Cardiac muscle cell (in vitro differentiated cells and primary cell): ENCODE measurements around the gene RETREG1. TPM values are rescaled to one million over a fixed set of nuclear protein-coding genes. Genes with fewer than 3 reads are reported as not detected.

Experiments
- DNase-seq, 2 donors: peaks; one replicate each; pipeline versions ENCODE4 v3.0.0 to v3.0.0-alpha.2; 2010 to 2017; ENCODE audit warnings: low read depth in 1 of 2, low spot score in 1 of 2
- H3K27ac ChIP-seq: fragments of 200-600 bp; sonication (generic); 2 replicates; pipeline ENCODE4 v1.5.1; 2016
- H3K27me3 ChIP-seq: fragments of 200-600 bp; sonication (generic); 2 replicates; pipeline ENCODE4 v1.6.0; 2016; ENCODE audit warnings: control low read depth
- H3K36me3 ChIP-seq: fragments of 200-600 bp; sonication (generic); 2 replicates; pipeline ENCODE4 v1.5.1; 2016; ENCODE audit warnings: control low read depth
- H3K4me1 ChIP-seq: fragments of 200-600 bp; sonication (generic); 2 replicates; pipeline ENCODE4 v1.8.1; 2017; ENCODE audit warnings: low read depth, mild to moderate bottlenecking, mixed run types
- H3K4me3 ChIP-seq: fragments of 200-600 bp; sonication (generic); 2 replicates; pipeline ENCODE4 v1.5.1; 2016; ENCODE audit warnings: mild to moderate bottlenecking
- H3K9me3 ChIP-seq: fragments of 200-600 bp; sonication (generic); 2 replicates; pipeline ENCODE4 v1.5.1; 2017; ENCODE audit warnings: low read depth, mild to moderate bottlenecking, control low read depth
- CTCF ChIP-seq: IDR thresholded peaks from 2 replicates; pipeline ENCODE4 v1.5.1; 2012; ENCODE audit warnings: low read depth, mild to moderate bottlenecking, low read length
- polyA plus RNA-seq: library from polyadenylated mRNA; unstranded; fragments of >200 nt; fragmentation: Nextera tagmentation; extraction: Ambion mirVana; gene quantifications from 2 replicates; pipeline ENCODE4 v1.2.1, GENCODE V29; 2016
- total RNA-seq: library from RNA; depleted of rRNA; stranded (reverse); fragments of >200 nt; gene quantifications from 2 replicates; pipeline ENCODE4 v1.2.3, GENCODE V29; 2016

RETREG1 gene
- total and polyA plus RNA-seq, 2 experiments from 2014 or later = 14.0 to 39.2 TPM

DNA sequence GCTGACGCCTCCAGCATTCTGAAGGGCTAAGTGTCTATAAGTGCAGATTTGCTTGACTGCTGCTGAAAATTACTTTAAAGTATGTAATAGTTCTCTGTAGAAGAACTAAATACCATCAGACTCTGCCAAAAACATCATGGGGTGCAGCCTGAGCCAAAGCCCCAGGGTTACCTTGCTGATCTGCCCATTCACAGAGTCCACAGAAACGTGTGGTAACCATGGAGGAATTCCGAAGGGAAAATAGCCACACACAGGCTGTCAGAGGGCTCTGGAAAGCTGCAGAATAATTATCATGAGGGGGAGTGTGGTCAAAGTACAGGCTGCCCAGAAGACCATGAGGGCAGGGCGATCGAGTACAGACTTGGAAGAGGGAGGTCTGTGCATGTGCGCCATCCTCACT lies 36.4 kb downstream of the RETREG1 start:
- DNase-seq = no peak
- H3K4me3 ChIP-seq = no peak overlapping the region
- H3K4me1 ChIP-seq = peaks cover 12% of the 10 kb centered on the region
- no peak overlapping the region for H3K27ac ChIP-seq
- H3K9me3 ChIP-seq = no peaks in the 10 kb centered on the region
- H3K27me3 ChIP-seq = no peaks in the 10 kb centered on the region
- no peaks in the 10 kb centered on the region for H3K36me3 ChIP-seq
- TF ChIP-seq CTCF = no peak

DNA sequence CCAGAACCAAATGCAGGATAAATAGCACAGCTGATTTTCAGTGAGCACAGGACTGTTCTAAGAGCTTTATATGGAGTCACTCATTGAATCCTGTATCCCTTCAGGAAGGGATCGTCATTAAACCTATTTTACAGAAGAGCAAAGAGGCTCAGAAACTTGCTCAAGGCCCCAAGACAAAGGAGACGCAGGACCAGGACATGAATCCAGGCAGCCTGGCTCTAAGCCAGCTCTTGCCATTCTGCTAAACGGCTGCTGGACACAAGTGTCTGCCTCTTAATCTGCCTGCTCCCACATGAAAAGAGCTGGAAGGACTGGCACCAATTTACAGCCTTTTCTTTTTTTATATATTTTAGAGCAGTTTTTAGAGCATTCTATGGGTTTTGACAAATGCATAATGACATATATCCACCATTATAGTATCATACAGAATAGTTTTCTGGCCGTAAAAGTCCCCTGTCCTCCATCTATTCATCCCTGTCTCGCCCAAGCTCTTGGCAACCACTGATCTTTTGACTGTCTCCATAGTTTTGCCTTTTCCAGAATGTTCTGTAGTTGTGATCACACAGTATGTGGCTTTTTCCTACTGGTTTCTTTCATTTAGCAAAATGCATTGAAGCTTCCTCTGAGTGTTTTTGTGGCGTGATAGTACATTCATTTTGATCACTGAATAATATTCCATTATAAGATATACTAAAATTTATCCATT lies 37.5 kb downstream of the RETREG1 start:
- no peak overlapping the region for H3K27ac ChIP-seq
- H3K9me3 ChIP-seq = no peaks in the 10 kb centered on the region
- peaks cover 12% of the 10 kb centered on the region for H3K4me1 ChIP-seq
- H3K4me3 ChIP-seq = no peak overlapping the region
- H3K27me3 ChIP-seq = no peaks in the 10 kb centered on the region
- TF ChIP-seq CTCF = no peak
- peak in 1 of 2 donors; percentile 43 for DNase-seq
- no peaks in the 10 kb centered on the region for H3K36me3 ChIP-seq

GRCh38 chr5:16578474-16578883 lies 38.3 kb downstream of the RETREG1 start:
- TF ChIP-seq CTCF = no peak
- Histone ChIP-seq H3K27ac (no peak overlapping the region), H3K4me3 (no peak overlapping the region), H3K4me1 (peaks cover 12% of the 10 kb centered on the region), H3K9me3 (no peaks in the 10 kb centered on the region), H3K27me3 (no peaks in the 10 kb centered on the region), H3K36me3 (no peaks in the 10 kb centered on the region)
- DNase-seq = no peak

- DNase-seq = no peak
- H3K27me3 ChIP-seq = no peaks in the 10 kb centered on the region
Measured at GRCh38 chr5:16577677-16578076, 39.1 kb downstream of the RETREG1 start.

GRCh38 chr5:16574789-16575721 lies 41.7 kb downstream of the RETREG1 start:
- H3K4me1 ChIP-seq = peaks cover 8% of the 10 kb centered on the region
- peak in 1 of 2 donors; percentile 46 for DNase-seq
- no peak overlapping the region for H3K27ac ChIP-seq
- no peak overlapping the region for H3K4me3 ChIP-seq
- H3K36me3 ChIP-seq = no peaks in the 10 kb centered on the region
- no peaks in the 10 kb centered on the region for H3K9me3 ChIP-seq
- TF ChIP-seq CTCF = no peak
- no peaks in the 10 kb centered on the region for H3K27me3 ChIP-seq

More at GRCh38 chr5:16577677-16578076, 39.1 kb downstream of the RETREG1 start:
- Histone ChIP-seq H3K4me1 (peaks cover 12% of the 10 kb centered on the region), H3K27ac (no peak overlapping the region), H3K9me3 (no peaks in the 10 kb centered on the region), H3K4me3 (no peak overlapping the region), H3K36me3 (no peaks in the 10 kb centered on the region)
- TF ChIP-seq CTCF = no peak
